Measurements from ENCODE around the gene LAPTM4A. TPM values are rescaled to one million over a fixed set of nuclear protein-coding genes. Genes with fewer than 3 reads are reported as not detected.

LAPTM4A gene
- total RNA-seq, 4 donors from 2014 or later, result 138 to 216 (median 191) TPM

DNA sequence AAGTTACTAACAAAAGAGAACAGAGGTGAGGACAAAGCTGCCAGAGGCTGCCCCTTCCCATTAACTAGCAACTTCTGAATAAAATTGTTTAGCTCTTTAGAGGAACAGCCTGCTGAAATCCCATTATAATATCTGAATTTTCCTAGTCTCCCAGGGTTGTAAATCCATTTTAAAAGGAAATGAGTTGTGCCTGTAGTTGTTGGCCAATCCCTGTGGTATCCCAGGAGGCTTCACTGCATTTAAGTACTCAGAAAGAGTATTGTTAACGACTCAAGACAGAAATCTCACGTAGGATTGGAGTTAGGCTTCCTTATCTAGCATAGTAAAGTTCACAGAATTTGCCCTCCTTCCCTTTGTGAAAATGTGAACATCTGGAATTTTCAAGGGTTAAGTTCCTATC is 8.9 kb downstream of the LAPTM4A start:
- H3K4me1 ChIP-seq, result peaks cover 0 to 83% (median 34%) of the 10 kb centered on the region in 4 donors
- H3K27me3 ChIP-seq, result no peaks in the 10 kb centered on the region
- peak overlapping the region in 2 of 4 donors; percentile 3 to 24 for H3K27ac ChIP-seq
- H3K4me3 ChIP-seq, result no peak overlapping the region
- H3K36me3 ChIP-seq, result peaks cover 0 to 33% (median 14%) of the 10 kb centered on the region in 3 donors
- TF ChIP-seq, protein P1, sequence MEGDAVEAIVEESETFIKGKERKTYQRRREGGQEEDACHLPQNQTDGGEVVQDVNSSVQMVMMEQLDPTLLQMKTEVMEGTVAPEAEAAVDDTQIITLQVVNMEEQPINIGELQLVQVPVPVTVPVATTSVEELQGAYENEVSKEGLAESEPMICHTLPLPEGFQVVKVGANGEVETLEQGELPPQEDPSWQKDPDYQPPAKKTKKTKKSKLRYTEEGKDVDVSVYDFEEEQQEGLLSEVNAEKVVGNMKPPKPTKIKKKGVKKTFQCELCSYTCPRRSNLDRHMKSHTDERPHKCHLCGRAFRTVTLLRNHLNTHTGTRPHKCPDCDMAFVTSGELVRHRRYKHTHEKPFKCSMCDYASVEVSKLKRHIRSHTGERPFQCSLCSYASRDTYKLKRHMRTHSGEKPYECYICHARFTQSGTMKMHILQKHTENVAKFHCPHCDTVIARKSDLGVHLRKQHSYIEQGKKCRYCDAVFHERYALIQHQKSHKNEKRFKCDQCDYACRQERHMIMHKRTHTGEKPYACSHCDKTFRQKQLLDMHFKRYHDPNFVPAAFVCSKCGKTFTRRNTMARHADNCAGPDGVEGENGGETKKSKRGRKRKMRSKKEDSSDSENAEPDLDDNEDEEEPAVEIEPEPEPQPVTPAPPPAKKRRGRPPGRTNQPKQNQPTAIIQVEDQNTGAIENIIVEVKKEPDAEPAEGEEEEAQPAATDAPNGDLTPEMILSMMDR (IDR thresholded peaks at IDR 0.05), result no peak
- TF ChIP-seq EP300 (IDR thresholded peaks at IDR 0.05) (no peak), POLR2A (IDR thresholded peaks at IDR 0.05) (no peak)
- WGBS, 2 donors, result 15 to 19% methylated on average over 2 of the region's 2 CpGs
- H3K9me3 ChIP-seq, result no peaks in the 10 kb centered on the region
- no peak for DNase-seq (ENCODE audit: low spot score in 2 of 2)

DNA sequence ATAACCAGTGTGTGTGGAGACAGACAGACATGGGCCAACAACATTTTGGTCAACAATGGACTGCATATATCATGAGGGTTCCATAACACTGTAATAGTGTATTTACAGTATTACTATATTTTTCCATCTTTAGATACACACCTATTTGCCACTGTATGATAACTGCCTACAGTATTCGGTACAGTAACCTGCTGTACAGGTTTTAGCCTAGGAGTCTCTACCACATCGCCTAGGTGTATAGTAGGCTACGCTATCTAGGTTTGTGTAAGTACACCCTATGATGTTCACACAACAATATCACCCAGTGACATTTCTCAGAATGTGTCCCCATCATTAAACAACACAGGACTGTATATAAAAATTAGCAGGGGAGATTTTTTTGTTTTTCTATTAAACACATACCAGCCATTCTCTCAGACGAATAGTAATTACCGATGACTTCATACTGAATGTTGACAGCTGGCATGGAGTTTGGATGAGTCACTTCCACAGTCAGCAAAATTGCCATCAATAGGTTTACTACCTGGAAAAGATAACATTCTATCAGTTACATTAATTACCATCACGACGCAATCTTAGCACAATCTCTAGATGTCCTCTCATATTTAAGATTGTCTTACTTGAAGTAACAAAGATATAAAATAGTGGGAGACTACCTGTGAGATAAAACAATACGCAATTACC is 10.8 kb downstream of the LAPTM4A start:
- TF ChIP-seq, protein P1 (IDR thresholded peaks at IDR 0.05), result no peak
- TF ChIP-seq EP300 (IDR thresholded peaks at IDR 0.05), result no peak
- no peak for TF ChIP-seq POLR2A (IDR thresholded peaks at IDR 0.05)
- Histone ChIP-seq H3K4me3 (no peak overlapping the region), H3K27ac (no peak overlapping the region), H3K9me3 (no peaks in the 10 kb centered on the region), H3K27me3 (no peaks in the 10 kb centered on the region), H3K36me3 (peaks cover 0 to 51% (median 23%) of the 10 kb centered on the region in 3 donors), H3K4me1 (peaks cover 0 to 88% (median 35%) of the 10 kb centered on the region in 4 donors)
- no peak for DNase-seq (ENCODE audit: low spot score in 2 of 2)
- WGBS, 2 donors, result 80 to 84% methylated on average over 8 of the region's 8 CpGs

DNA sequence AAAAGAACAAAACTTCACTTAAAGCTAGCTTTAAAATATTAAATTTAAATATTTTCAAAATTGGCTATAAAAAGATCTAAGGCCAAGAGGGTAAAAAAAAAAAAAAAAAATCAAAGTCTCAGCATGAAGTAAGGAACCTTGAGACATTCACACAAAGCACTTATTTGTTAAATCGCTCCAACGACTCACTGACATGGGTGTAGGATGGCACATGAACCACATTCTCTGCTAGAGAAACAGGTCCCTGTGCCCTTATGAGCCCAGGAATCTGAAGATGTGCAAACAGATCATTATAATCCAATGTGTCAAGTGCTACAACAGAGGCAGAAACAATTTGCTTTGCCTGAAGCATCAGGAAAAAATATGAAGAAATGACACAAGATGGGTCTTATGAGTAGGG is 13.8 kb downstream of the LAPTM4A start:
- peaks cover 4 to 80% (median 28%) of the 10 kb centered on the region in 3 donors for H3K36me3 ChIP-seq
- H3K27ac ChIP-seq, result no peak overlapping the region
- 49 to 64% methylated on average over 2 of the region's 2 CpGs for WGBS, 2 donors
- DNase-seq (ENCODE audit: low spot score in 2 of 2), result no peak
- no peak overlapping the region for H3K4me3 ChIP-seq
- H3K27me3 ChIP-seq, result no peaks in the 10 kb centered on the region
- no peaks in the 10 kb centered on the region for H3K9me3 ChIP-seq
- TF ChIP-seq EP300 (IDR thresholded peaks at IDR 0.05), result no peak
- TF ChIP-seq, protein P1 (IDR thresholded peaks at IDR 0.05), result no peak
- TF ChIP-seq POLR2A (IDR thresholded peaks at IDR 0.05), result no peak
- peaks cover 0 to 71% (median 15%) of the 10 kb centered on the region in 4 donors for H3K4me1 ChIP-seq

DNA sequence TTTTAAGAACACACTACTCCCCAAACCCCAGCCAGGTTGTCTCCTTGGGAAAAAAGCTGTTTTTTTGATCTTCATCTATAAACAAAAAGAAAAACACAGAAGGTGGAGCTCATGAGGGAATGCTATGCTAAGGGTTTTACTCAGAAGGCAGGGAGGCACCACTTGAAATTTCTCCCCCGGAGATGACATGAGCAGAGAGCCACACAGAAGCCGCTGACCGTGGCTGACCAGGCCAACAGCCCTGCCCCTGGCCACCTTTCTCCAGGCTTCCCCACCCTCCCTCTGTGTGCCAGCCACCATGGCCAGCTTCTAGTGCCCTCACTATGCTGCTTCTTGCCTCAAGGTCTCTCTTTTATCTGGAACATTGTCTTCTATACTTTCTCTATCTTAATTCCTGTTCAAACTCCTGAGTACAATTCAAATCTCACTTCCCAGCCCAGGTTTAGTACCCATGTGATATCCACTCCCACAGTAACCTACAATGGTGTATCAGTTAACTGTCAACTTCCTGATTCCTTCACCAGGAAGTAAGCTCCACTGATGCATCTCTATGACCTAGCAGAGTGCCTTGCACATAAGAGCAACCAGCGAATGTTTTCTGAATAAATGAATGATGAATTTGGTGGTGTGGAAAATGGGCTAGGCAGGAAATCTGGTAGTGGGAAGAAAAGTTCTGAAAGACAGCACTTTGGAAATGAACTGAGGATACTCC is 15.3 kb downstream of the LAPTM4A start:
- H3K9me3 ChIP-seq, result no peaks in the 10 kb centered on the region
- no peak overlapping the region for H3K27ac ChIP-seq
- H3K4me1 ChIP-seq, result peaks cover 0 to 57% (median 3%) of the 10 kb centered on the region in 4 donors
- 61 to 72% methylated on average over 4 of the region's 4 CpGs for WGBS, 2 donors
- H3K4me3 ChIP-seq, result no peak overlapping the region
- TF ChIP-seq, protein P1 (IDR thresholded peaks at IDR 0.05), result no peak
- no peak for TF ChIP-seq POLR2A (IDR thresholded peaks at IDR 0.05)
- TF ChIP-seq EP300 (IDR thresholded peaks at IDR 0.05), result no peak
- no peaks in the 10 kb centered on the region for H3K27me3 ChIP-seq
- H3K36me3 ChIP-seq, result peaks cover 4 to 95% (median 28%) of the 10 kb centered on the region in 3 donors
- no peak for DNase-seq (ENCODE audit: low spot score in 2 of 2)

DNA sequence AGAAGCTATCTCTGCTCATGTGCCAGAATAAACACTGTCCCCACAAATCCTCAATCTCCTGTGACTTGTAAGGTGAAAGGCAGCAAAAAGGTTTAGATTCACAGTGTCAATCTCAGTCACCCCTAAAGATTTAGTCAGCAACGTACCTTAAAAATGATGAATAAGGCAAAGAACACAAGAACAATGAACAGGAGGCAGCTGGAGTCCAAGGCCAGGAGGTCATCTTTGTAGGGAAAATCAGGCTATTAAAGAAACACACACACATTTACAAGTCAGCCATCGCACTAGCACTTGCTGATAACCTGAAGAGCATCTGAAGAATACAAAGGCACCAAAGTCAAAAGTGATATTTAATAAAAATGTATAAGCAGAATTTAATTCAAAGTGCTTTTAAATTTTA is 16.6 kb downstream of the LAPTM4A start:
- Histone ChIP-seq H3K4me3 (no peak overlapping the region), H3K9me3 (peaks cover 0 to 6% (median 1%) of the 10 kb centered on the region in 4 donors), H3K4me1 (peaks cover 0 to 49% (median 3%) of the 10 kb centered on the region in 4 donors), H3K27ac (no peak overlapping the region), H3K36me3 (peaks cover 6 to 98% (median 29%) of the 10 kb centered on the region in 3 donors), H3K27me3 (no peaks in the 10 kb centered on the region)
- WGBS, 2 donors, result 42 to 43% methylated on average over 2 of the region's 2 CpGs
- DNase-seq (ENCODE audit: low spot score in 2 of 2), result no peak
- no peak for TF ChIP-seq POLR2A (IDR thresholded peaks at IDR 0.05)
- no peak for TF ChIP-seq EP300 (IDR thresholded peaks at IDR 0.05)
- TF ChIP-seq, protein P1 (IDR thresholded peaks at IDR 0.05), result no peak
